Measurements from ENCODE around the gene FAM227A.

DNA sequence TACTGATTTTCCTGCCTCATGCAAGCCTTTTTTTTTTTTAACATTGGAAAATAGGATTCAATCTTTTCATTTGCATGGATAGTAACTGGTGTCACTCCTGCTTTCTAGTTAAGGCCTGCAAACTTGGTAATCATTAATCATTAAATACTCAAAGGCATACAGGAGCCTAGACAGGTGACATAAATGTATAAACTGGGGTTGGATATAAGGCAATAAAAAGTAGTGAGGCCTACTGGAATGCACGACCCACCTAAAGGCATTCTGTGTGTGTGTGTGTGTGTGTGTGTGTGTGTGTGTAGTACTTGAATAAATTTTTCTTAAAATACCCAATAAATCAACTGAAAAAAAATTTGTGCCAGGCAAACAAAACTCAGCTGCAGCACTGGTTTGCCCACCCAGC is 33.5 kb upstream of the FAM227A start:
- TF ChIP-seq, protein P1, sequence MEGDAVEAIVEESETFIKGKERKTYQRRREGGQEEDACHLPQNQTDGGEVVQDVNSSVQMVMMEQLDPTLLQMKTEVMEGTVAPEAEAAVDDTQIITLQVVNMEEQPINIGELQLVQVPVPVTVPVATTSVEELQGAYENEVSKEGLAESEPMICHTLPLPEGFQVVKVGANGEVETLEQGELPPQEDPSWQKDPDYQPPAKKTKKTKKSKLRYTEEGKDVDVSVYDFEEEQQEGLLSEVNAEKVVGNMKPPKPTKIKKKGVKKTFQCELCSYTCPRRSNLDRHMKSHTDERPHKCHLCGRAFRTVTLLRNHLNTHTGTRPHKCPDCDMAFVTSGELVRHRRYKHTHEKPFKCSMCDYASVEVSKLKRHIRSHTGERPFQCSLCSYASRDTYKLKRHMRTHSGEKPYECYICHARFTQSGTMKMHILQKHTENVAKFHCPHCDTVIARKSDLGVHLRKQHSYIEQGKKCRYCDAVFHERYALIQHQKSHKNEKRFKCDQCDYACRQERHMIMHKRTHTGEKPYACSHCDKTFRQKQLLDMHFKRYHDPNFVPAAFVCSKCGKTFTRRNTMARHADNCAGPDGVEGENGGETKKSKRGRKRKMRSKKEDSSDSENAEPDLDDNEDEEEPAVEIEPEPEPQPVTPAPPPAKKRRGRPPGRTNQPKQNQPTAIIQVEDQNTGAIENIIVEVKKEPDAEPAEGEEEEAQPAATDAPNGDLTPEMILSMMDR (IDR thresholded peaks at IDR 0.05) = no peak
- no peak for TF ChIP-seq ZFX (IDR thresholded peaks at IDR 0.05; ENCODE audit: borderline replicate concordance)

Data from 22Rv1 (cell line).